Measurements from ENCODE around the gene CNTNAP5.

CNTNAP5 gene

DNA sequence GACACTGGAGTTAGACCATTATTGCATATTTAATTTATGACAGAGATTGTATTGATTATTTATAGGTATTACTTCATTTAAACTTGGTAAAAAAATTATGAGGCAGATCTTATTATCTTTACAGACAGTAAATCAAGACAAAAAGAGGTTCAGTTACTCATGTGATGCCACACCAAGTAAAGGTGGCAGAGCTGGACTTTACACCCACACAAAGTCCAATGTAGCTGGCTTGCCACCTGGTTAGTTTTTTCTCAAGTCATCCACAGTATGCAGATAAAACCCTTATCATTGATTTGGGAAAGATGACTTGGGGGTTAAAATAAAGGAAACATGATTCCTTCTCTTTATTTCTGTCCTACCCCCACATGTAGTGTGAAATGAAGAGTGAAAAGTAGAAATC lies 137.2 kb downstream of the CNTNAP5 start:
- DNase-seq = no peak

DNA sequence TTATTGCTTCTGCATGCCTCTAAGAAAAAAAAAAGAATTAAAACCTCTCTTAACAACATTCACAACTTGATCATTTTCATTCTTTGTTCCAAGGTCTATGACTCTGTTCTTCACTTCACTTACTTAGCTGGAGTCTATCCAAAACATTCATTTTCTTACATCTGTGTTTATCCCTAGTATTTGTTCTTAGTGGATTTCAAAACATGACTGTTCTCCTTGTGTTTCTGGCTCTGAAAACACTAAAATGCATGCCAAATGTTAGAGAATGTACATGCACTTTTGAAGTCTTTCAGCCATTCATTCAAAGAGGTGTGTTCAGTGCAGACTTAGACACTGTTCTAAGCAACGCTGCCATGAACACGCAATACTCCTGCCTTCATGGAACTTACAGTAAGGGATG lies 138.8 kb downstream of the CNTNAP5 start:
- no peak for DNase-seq

DNA sequence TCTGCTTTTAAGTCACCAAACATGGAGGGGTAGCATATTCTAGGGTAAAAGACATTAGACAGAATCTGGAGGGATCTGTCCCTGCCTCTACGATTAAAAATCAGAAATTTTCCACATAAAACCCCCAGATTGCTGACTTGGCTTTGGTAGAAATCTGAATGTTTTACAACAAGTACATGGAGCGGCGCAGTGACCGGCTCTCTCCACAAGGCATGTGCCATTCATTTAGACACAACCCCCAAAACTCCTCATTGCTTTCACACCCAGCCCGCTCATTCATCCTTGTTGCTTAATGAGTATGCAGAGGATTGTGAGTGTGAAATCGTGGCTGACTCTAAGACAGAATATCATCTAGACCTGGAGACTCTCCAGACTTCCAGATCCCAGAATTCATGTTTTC lies 140.6 kb downstream of the CNTNAP5 start:
- no peak for DNase-seq

DNA sequence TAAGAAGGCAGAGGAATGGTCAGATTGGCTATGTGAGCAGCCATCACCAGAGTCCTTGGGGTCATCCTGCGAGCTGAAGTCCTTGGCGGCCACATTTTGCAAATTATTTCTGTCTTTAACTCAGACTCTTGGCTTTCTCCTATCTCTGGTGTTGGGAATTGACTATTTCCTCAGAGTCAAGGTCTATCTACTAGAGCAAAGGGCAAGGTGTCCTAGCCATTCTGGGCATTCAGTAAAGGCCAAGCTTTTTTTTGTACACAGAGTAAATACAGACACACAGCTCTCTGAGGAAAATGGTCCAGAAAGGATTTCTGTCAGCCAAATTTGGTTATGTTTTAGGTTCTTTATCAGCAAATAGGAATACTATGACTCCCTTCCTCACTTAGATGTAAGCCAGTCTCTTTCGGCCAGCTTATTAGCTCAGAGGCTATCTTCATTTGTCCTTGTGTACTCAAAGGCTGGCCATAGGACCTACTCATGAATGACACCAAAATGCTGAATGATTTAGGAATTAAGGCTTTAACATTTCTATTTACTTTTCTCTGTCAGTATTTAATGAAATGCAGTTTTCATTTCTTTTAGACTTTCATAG lies 146.5 kb downstream of the CNTNAP5 start:
- no peak for DNase-seq

DNA sequence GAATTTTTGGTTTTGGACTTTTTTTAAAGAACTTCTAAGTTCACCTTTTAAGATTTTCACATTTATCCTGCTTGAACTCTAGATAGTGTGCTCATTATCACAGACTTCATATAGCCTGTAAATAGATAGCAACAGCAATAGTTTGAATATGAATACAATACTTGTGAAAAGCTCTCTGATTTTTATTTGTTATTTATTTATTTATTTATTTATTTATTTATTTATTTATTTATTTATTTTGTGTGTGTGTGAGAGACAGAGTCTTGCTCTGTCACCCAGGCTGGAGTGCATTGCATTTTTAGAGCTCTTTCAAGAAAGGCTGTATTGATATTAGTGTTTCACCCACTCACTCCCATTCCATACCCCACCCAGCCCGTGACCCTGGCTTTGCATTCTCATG lies 153.6 kb downstream of the CNTNAP5 start:
- no peak for DNase-seq

DNA sequence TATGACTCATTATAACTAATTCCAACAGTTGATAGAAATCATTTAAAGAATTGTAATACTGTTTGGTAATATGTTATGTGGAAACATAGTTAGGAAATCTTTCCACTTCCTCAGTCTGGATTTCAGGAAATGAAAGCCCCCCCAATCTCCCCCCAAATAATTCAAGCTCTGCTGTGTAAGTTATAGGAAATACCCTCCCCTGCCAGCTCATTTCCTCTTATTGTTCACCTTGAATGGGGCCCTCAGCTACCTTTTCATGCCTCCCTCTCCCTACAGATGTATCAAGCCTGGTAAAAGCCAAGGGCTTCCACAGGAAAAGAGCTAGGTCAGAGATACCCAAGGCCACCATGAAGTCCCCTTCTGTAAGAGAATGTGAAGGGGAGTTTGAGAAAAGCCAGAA lies 155.5 kb downstream of the CNTNAP5 start:
- DNase-seq = no peak

DNA sequence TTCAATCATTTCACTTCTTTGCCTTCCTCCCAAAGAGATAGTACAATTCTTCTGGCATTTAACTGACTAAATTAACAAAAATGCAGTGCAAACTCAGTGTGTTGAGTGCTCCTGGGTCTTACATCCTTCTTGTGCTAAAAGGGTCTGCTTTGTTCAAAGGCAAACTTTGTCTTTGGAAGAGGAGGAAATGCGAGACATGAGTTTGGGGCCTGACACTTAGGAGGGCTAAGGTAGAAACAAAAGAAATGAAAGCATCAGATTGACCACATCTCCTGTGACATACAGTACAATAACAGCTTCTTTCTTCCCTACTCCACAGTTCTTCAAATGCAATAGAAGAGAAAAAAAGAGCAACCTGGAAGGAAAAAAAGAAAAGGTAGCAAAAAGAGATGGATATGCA lies 161.7 kb downstream of the CNTNAP5 start:
- no peak for DNase-seq

DNA sequence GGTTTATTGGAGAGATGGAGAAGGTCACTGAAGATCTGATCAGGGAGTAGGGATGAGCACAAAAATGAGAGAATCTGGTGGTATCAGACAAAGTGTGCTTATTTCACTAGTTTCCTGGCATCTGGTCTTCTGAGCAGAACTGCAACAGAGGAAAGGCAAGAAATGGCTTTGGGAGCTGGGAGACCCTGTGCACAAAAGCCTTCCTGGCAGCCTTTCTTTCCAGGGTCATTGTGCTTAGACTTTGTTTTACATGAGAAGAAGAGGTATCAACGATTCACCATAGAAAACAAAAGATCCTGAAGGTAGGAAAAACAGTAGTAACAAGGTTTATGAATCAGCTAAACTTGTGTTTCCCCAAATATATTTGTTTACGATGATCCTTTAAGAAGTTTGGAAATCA lies 162.9 kb downstream of the CNTNAP5 start:
- no peak for DNase-seq

DNA sequence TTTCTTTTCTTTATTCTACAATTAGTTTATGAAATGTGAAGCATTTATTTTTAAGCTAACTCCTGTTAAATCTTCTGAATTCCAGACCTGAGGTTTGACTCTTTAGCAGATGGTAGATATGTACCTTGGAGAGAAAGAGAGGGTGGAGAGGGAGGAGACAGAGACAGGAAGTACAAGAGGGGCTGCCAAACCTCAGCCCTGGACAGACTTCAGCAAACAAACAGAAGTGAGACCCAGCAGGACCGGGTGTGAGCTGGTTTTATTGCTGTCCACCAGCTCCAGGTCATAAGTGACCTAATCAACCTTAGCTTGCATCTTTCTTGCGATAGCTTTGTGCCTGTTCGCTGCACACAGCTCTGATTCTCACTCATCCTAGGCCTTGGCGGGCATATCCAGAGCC lies 168.6 kb downstream of the CNTNAP5 start:
- no peak for DNase-seq

DNA sequence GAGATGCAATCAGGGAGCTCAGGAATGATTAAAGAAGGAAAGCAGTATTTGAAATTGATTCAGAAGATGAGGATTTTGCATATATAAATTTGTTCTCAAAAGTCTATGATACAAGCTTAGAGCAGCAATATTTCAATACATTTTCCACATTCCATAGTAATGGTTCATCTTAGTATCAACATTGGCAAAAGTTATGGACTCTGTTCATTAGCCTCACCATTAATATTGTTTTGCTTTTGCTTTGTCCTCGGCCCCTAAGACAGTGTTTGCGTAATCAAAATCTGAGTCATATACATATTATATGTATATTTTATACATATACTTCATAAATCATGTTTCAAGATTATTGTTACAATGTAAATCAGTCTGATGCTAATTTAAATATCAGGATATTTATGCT lies 176.6 kb downstream of the CNTNAP5 start:
- DNase-seq = no peak

DNA sequence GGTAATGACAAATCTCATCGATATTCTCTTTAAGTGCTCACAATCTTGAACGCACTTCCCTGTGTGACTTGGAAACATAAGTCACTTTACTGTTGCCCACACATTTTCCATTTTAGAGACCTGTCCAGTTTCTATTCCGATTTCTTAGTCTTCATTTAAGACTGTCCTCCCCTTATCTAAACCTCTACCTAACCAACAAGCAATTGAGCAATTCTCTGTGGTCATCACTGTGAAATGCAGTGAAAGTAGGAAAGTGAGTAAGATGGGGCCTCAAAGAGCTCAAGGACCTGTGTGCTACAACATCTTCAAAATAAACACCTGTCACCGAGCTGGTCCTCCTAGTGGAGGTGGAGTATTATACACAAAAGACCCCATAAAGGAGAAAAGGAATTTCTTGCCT lies 184.4 kb downstream of the CNTNAP5 start:
- no peak for DNase-seq

DNA sequence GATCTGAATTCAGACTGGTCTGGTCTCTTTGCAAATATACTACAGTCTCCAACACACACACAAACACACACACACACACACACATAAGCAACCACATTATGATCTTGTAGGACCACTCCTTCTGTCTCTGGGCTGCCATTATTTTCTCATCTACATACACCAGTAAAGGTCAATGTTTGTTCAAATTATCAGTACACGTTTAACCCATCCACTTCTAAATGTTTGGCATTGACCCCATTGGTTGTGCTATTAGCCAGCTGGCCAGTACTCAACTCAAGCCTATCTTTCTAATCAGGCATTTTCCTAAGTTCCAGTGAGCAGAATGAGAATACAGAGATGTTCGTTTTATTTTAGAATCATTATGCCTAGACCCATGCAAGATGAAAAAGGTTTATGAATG lies 186.4 kb downstream of the CNTNAP5 start:
- DNase-seq = no peak

DNA sequence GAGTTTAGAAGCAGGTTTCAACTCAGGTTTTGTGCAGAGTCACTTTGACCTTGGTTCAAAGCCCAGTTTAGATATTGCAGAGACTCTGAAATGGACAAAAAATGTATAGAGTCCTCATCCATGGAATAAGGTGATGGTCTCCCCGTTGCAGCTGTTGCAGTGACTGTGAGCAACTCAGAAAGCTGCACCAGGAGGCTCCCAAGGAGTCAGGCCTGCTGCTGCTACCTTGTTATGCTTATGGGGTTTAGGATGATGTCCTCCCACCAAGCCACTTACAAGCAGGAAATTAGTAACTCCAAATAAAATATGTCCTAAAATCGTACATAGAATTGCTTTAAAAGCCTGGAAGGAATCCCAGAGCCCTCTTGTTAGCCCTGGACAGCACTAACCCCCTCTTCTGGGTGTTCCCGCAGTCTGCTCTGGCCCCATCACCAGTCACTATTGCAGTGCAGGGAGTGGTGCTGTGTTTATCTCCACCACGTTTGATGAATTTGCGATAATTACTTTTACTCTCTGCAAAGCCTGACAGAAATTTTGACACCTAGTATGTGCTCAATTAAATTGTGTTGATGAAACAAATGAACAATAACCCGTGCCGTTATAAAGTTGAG lies 189.0 kb downstream of the CNTNAP5 start:
- DNase-seq = no peak

DNA sequence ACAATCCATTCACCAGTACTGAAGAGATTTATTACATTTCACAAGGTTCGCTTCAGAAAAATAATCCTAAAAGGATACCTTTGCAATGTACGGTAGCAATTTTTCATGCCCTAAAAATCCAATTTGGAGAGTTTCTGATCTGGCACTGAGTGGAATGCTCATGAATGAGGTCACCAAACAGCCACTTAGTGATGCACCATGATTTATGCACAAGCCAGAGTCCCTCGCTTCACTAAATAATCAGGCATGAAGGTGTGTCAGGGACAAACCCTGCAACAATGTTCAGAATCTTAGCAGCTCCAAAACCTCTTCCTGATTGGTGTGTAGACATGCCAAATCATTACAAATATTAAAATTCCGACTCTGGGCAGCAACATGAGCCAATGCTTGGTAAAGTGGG lies 221.1 kb downstream of the CNTNAP5 start:
- no peak for DNase-seq

DNA sequence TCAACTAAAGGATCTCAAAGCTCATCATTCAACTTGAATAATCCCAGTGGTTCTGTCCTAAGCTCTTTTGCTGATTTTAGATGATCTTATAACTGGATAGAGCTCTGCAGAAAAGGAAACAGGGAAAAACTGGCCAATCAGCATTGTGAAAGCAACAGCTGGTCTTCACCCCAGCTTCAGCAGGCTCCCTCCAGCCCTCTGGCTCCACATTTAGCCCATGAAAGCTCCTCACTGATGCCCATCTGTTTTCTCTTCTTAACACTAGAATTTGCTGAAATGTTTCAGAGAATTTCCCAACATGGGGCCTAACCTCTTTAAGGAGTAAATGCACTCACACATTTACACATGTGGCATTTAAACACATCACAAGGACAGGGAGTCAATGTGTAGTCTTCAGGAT lies 223.3 kb downstream of the CNTNAP5 start:
- no peak for DNase-seq

DNA sequence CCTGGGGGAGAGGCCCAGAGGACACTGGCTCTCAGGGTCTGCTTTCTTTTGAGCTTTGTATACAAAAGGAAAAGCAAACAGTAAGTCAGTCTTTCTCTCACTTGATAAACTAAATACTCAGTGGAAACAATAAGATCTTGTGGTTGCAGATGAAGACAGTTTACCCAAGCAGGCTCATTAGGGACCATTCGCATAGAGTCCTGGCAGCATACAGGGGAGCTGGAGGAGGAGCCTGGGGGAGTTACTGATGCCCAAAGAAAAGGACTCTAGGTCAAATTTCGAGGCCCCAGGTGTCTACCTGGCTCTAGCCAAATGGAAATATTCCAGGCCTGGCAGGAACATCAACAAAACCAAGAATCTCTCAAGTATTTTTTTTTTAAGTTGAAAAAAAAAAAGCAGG lies 225.3 kb downstream of the CNTNAP5 start:
- no peak for DNase-seq

DNA sequence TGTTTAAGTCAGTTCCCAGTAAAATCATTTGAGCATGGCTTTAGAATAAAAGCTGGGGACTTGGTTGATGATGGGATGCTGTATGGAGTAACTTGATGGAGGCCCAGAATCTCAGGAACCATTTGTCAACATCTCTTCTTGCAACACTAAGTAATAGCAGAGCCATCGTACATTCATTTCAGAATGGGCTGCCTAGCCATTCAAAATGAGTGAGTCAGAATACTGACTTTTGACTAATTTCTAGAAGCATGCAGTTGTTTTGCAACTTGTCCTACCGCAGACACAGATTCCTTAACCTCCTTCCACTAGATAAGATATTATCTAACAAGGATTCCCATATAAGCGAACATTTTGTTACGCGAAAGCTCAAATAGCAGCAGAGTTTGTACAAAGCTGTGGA lies 229.5 kb downstream of the CNTNAP5 start:
- DNase-seq = no peak

DNA sequence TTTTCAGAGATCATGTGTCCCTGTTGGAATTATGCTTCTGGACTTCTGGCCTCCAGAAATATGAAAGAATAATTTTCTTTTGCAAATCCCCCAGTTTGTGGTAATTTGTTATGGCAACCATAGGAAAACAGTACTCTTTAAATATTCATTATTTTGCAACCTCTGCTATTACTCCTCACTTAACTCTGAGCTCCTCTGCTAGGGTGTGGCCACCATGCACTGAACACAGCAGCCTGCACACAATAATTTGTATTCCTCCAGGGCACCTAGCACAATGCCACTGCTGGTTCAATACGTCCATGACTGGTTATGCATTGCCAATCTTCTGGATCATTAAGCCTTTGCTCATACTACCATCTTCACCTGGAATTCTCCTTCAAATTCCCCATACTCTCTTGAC lies 232.0 kb downstream of the CNTNAP5 start:
- no peak for DNase-seq

DNA sequence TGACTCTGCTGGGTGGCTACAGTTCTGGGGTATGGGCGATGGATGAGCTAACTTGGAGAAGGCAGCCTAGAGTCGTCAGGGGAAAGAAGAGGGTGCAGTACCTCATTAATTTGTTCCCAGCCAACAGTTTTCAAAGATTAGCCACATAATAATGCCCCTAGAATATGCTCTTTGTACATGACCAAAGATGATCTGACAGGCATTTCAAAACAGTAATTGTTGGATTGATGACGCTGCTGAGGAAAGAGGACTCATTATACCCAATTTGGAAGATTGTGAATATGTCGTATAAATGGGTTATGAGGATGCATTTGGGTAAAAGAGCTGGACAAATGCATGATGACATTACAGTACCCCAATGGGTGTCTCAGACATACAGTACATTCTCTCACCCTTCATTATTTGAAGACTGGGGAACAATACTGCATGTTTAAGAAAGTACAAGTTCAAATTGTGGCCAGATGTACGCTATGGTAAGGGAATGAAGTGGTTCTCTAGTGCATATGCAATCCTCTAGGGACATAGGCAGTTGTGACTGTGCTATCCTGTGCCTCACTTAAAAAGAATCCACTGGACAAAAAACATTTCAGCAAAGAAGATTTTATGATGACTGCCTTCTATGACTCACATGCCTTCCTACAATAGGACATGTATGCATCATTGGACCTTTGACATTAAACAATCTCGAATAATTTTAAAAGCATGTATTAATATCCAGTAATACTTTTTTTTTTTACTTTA lies 233.2 kb downstream of the CNTNAP5 start:
- DNase-seq = no peak

DNA sequence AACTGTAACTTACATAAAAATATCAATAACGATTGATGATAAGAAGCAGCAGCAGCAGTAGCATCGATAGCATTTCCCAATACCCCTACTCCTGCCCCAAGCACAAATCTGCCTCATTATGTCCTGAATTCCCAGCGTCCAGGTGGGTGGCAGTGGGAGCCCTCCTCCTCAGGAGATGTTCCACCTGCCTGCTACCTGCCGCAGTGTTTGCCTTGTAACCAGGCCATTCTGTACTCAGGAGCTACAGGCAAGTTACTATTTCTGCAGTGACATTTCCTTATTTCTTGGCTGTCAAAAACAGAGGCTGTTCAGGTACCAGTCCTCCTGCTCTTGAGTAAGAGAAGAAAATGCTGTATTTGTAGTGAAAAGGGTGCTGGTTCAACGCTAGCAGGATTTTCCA lies 236.4 kb downstream of the CNTNAP5 start:
- no peak for DNase-seq

DNA sequence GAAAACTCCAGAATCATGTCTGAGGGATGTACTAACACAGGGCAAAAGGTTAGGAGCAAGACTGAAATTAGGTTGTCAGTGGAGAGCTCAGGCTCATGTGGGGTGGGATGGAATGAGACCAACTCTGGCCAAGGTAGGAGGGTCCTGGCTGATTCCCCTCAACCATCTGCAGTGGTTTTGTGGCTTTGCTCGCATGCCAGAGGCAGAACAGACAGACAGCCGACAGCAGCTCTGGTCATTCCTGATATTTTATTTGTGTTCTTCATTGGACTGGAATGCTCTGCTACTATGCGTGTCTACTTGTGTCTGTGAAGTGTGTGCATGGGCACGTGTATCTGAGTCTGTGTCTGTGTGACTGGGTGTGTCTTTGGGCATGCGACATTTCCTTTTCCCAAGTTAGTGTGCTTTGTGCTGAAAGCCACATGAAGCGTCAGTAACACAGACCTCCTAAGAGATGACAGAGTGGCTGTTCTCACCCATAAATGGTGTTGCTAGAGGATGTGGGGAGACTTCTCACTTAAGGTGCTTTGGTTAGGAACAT lies 239.5 kb downstream of the CNTNAP5 start:
- no peak for DNase-seq

DNA sequence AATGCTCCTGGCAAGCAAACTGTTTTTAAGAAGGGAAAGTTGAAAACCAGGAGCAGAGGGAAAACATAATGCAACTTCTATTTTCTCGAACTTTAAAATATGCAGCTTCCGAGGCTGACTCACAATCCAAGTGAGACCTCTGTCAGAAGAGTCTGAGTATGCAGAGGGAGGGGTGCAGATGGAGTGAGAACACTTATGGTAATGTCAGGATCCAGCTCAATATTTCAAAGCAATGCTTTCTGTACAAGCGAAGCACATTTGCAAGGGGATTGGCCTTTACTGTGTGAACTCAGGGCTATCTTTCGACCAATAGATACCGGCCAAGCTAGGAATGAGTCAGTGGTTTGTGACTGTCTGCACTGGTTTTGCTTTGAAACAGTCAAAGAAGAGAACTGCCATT lies 242.7 kb downstream of the CNTNAP5 start:
- DNase-seq = no peak

DNA sequence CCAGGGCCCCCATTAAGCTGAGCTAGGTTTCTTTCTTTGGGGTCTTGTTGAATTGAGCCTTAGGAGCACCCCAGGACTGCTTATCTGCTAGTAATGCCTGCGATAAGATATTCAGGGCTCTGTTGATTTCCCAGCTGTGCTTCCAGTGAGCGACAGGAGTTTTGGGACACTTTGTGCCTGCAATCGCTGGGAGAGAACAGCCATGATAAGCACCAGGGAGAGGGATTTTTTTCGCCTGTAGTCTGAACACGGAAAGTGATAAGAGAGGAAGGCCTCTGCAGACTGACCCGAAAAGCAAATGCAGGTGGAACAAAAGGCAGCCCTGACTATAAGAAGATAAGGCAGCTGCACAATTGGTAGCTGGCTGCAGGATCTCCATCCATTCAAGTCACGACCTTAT lies 244.3 kb downstream of the CNTNAP5 start:
- no peak for DNase-seq

DNA sequence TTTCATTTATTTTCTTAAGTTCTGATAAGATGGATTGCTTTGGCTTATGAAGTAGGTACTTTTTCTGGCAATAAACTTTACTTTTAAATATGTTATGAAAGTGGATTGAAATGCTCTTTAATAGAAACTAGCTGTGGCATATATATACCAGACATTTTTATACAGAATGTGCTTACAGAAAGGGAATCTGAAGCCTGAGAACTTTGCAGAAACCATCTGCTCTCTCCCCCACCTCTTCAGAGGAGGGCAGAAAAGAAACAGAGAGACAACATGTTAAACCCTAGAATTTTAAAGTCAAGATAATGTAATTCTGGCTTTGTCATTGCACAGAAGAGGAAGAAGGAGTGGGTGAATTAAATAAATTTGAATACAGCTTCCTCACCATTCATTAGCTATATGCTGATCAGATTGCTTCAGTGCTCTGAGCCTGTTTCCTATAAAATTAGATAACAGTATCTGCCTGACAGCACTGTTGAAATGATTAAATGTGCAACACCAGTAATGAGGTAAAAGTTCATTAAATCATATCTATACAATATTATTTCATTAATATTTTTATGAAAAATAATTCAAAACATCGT lies 247.3 kb downstream of the CNTNAP5 start:
- DNase-seq = no peak

Measured in NCI-H1436 treated with DMSO at 0.1 percent for 48 hours (cell line).